HepG2 (cell line): Measurements from ENCODE around the gene GP1BA. TPM values are rescaled to one million over a fixed set of nuclear protein-coding genes. Genes with fewer than 3 reads are reported as not detected.

ENCODE experiments used
- ATAC-seq: fragments of 200-7000 bp; cut with Tn5 transposase; 3 replicates; pipeline ENCODE4 v1.9.1; 2020; ENCODE audit warnings: mild to moderate bottlenecking, moderate library complexity
- BruUV-seq: library from RNA; stranded (reverse); fragments of 400-500 nt; replicated peaks from 2 replicates; lab custom pipeline; 2021; lab: Mats Ljungman, UMichigan
- CTCF ChIA-PET: fragments of 300-600 bp; formaldehyde crosslinking; extraction: SDS; loops from one replicate; lab custom pipeline; 2021; ENCODE audit warnings: low total read pairs, inconsistent platforms, low intra/inter-chr PET ratio; lab: Yijun Ruan, JAX
- POLR2A ChIA-PET: fragments of 350-600 bp; sonication (Branson Sonifier 250); formaldehyde crosslinking; loops from one replicate; lab custom pipeline; 2020; ENCODE audit warnings: antibody characterized with exemption, inconsistent platforms; lab: Yijun Ruan, JAX
- DNase-seq: peaks from one replicate; pipeline ENCODE4 v3.0.0-alpha.2; 2015; ENCODE audit warnings: low spot score
- FAIRE-seq: peaks from 3 replicates; lab custom pipeline; 2011; peaks lifted over from hg19 to GRCh38; lab: Jason Lieb, UNC
- H2AFZ ChIP-seq: one replicate; pipeline ENCODE4 v1.6.1; 2011; ENCODE audit warnings: low read length, inconsistent platforms
- H3K27ac ChIP-seq: fragments of 300-600 bp; 3 replicates; pipeline ENCODE4 v1.8.0; 2011; ENCODE audit warnings: mixed run types, mild to moderate bottlenecking, mixed read lengths, low read length, inconsistent platforms; ENCODE audit not compliant: insufficient read depth; ENCODE audit errors: extremely low read length
- H3K27me3 ChIP-seq, 2 experiments: fragments of 200-600 bp in 1 of 2; 2 replicates in 1 of 2; 3 replicates in 1 of 2; pipeline versions ENCODE4 v1.6.0 to v1.8.0; 2011; ENCODE audit warnings: low read length in 2 of 2, mild to moderate bottlenecking in 2 of 2, moderate library complexity in 2 of 2, inconsistent platforms in 1 of 2; ENCODE audit not compliant: insufficient read depth in 2 of 2, control insufficient read depth in 1 of 2
- H3K36me3 ChIP-seq, 2 experiments: fragments of 200-600 bp in 1 of 2; replicated peaks in 1 of 2; 2 replicates in 1 of 2; 3 replicates in 1 of 2; pipeline versions ENCODE4 v1.5.1 to v1.8.0; 2011; ENCODE audit warnings: low read length in 2 of 2, inconsistent platforms in 1 of 2; ENCODE audit not compliant: insufficient read depth in 2 of 2, control insufficient read depth in 1 of 2
- H3K4me1 ChIP-seq: 2 replicates; pipeline ENCODE4 v1.5.1; 2012; ENCODE audit warnings: low read length, inconsistent platforms; ENCODE audit not compliant: insufficient read depth
- H3K4me2 ChIP-seq: 2 replicates; pipeline ENCODE4 v1.6.0; 2011; ENCODE audit warnings: low read depth, low read length, inconsistent platforms
- H3K4me3 ChIP-seq, 3 experiments: fragments of 200-600 bp in 1 of 3; sonication (generic), shearing (Covaris generic) in 1 of 3; replicated peaks in 1 of 3; 2 replicates each; pipeline ENCODE4 v1.5.1; 2011 to 2016; ENCODE audit warnings: low read length in 3 of 3, inconsistent platforms in 2 of 3, low read depth in 2 of 3, mild to moderate bottlenecking in 2 of 3, control low read depth in 1 of 3, mixed read lengths in 1 of 3; ENCODE audit not compliant: insufficient read depth in 1 of 3
- H3K79me2 ChIP-seq: one replicate; pipeline ENCODE4 v1.6.1; 2011; ENCODE audit warnings: low read length, inconsistent platforms; ENCODE audit not compliant: insufficient read depth
- H3K9ac ChIP-seq: 2 replicates; pipeline ENCODE4 v1.6.0; 2011; ENCODE audit warnings: mild to moderate bottlenecking, low read depth, low read length, inconsistent platforms; ENCODE audit not compliant: insufficient read depth
- H3K9me3 ChIP-seq: 2 replicates; pipeline ENCODE4 v1.5.1; 2012; ENCODE audit warnings: mild to moderate bottlenecking, low read length
- H4K20me1 ChIP-seq: 2 replicates; pipeline ENCODE4 v1.6.0; 2011; ENCODE audit warnings: inconsistent platforms, mild to moderate bottlenecking, low read length, moderate library complexity; ENCODE audit not compliant: insufficient read depth
- POLR2G ChIP-seq: fragments of 200-400 bp; formaldehyde crosslinking; IDR thresholded peaks from 2 replicates; pipeline ENCODE4 v1.6.1; 2018; ENCODE audit warnings: mild to moderate bottlenecking, low read depth, low read length, moderate library complexity
- RBFOX2 ChIP-seq: fragments of 200-400 bp; formaldehyde crosslinking; IDR thresholded peaks from 2 replicates; pipeline ENCODE4 v1.6.1; 2017; ENCODE audit warnings: low read depth, mild to moderate bottlenecking, low read length
- SNAI1 ChIP-seq: sonication (generic); formaldehyde crosslinking; IDR thresholded peaks from 2 replicates; pipeline ENCODE4 v1.5.0; 2020; ENCODE audit warnings: mild to moderate bottlenecking, missing genetic modification reagents, borderline replicate concordance
- ZNF776 ChIP-seq: sonication (generic); formaldehyde crosslinking; IDR thresholded peaks from 2 replicates; pipeline ENCODE4 v1.4.0; 2020; ENCODE audit warnings: mild to moderate bottlenecking, missing genetic modification reagents
- WGBS: methylation state at CpG from one replicate; pipeline ENCODE4 v1.1.6; 2017; ENCODE audit warnings: low lambda C conversion rate; 5-methylcytosine and 5-hydroxymethylcytosine counted together
- in situ Hi-C: cut with HindIII; loops from 2 replicates; pipeline ENCODE4 v1.10.0; 2017; ENCODE audit warnings: low pct_unique_long_range_greater_than_20kb; ENCODE audit not compliant: extremely low pct_ligation_motif_present
- intact Hi-C: fragments of 100-400 bp; cut with micrococcal nuclease; formaldehyde crosslinking; loops from one replicate; pipeline ENCODE4 v1.10.0; 2022; ENCODE audit not compliant: unreplicated experiment
- polyA plus RNA-seq, 8 experiments: library from polyadenylated mRNA; depleted of rRNA in 3 of 8; stranded (reverse) in 7 of 8; unstranded in 1 of 8; fragments of >200 nt; fragmentation: Illumina TruSeq in 4 of 8; extraction: Trizol in 4 of 8; gene quantifications; 2 replicates each; pipeline versions ENCODE4 v1.2.1 to v1.2.3, GENCODE V29; 2011 to 2016; ENCODE audit warnings: low read depth in 4 of 8, missing spikeins in 1 of 8, mixed read lengths in 1 of 8; ENCODE audit not compliant: insufficient read depth in 1 of 8
- total RNA-seq, 5 experiments: library from RNA; depleted of rRNA; stranded (reverse); fragments of >200 nt; fragmentation: Illumina TruSeq; extraction: Trizol; gene quantifications; 2 replicates each; pipeline ENCODE4 v1.2.3, GENCODE V29; 2016; ENCODE audit warnings: low read depth in 1 of 5
- TF ChIP-seq, protein P1 (sequence below): sonication (generic); formaldehyde crosslinking; conservative IDR thresholded peaks from 2 replicates; pipeline ENCODE4 v1.8.1; 2023; ENCODE audit warnings: missing genetic modification reagents
- TF ChIP-seq, protein P2 (sequence below), 2 experiments: fragments of 450-650 bp in 1 of 2; sonication (generic) in 1 of 2; formaldehyde crosslinking in 1 of 2; IDR thresholded peaks; 2 replicates each; pipeline versions ENCODE4 v1.6.1 to v1.8.0; 2016 to 2022; ENCODE audit warnings: antibody characterized with exemption in 1 of 2, mild to moderate bottlenecking in 1 of 2, missing genetic modification reagents in 1 of 2

The GP1BA gene
- total and polyA plus RNA-seq, 2 of the 13 experiments (the other 11 are each of a cell fraction or from before 2014, with no cell fraction given) = not detected

DNA sequence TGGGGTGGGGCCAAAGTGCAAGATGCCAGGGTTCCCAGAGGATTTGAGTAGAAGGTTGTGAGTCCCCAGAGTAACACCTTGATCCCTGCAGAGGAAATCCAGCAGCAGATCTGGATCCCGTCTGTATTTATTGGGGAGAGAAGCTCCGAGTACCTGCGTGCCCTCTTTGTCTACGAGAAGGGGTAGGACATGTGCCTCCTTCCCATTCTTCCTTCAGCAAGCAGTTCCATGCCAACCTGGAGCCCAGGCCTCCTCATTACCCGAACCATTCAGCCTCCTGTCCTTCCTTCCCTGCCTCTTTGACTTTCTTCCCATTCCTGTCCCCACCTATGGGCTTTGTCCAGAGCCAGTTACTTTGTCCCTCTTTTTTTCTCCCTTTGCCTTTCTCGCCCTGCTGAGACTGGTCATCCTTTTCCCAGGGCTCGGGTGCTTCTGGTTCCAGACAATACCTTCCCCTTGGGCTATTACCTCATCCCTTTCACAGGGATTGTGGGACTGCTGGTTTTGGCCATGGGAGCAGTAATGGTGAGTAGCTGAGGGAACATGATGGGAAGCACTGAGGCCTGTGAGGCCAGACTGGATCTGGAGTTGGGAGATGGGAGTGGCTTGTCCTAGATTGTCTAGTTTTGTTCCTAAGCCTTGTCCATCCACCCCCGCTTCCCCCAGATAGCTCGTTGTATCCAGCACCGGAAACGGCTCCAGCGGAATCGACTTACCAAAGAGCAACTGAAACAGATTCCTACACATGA, 10.9 kb downstream of the GP1BA start:
- 92% methylated on average over 13 of the region's 13 CpGs for WGBS
- in situ Hi-C loops = no loop called here
- no peak for DNase-seq
- peaks cover 48% of the 10 kb centered on the region for H3K4me1 ChIP-seq
- H3K79me2 ChIP-seq = peaks cover 72% of the 10 kb centered on the region
- no peak overlapping the region for H3K4me3 ChIP-seq
- no peak overlapping the region for H3K27ac ChIP-seq
- H2AFZ ChIP-seq = no peak overlapping the region
- BruUV-seq = no TSS peak
- no peaks in the 10 kb centered on the region for H3K9me3 ChIP-seq
- no peak for FAIRE-seq
- no peak overlapping the region for H3K9ac ChIP-seq
- POLR2A ChIA-PET = no interaction called here
- TF ChIP-seq ZNF776 (CRISPR knock-in tag) (no peak), POLR2G (peak; percentile 45; the same call in 1 of the 2 replicates), RBFOX2 (0 out of 2 replicates have a peak, but pooled peaks have one; percentile 50), SNAI1 (CRISPR knock-in tag) (no peak)
- TF ChIP-seq, protein P1, sequence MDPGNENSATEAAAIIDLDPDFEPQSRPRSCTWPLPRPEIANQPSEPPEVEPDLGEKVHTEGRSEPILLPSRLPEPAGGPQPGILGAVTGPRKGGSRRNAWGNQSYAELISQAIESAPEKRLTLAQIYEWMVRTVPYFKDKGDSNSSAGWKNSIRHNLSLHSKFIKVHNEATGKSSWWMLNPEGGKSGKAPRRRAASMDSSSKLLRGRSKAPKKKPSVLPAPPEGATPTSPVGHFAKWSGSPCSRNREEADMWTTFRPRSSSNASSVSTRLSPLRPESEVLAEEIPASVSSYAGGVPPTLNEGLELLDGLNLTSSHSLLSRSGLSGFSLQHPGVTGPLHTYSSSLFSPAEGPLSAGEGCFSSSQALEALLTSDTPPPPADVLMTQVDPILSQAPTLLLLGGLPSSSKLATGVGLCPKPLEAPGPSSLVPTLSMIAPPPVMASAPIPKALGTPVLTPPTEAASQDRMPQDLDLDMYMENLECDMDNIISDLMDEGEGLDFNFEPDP (CRISPR knock-in tag) = 0 out of 2 replicates have a peak, but pooled peaks have one; percentile 17
- TF ChIP-seq, protein P2, sequence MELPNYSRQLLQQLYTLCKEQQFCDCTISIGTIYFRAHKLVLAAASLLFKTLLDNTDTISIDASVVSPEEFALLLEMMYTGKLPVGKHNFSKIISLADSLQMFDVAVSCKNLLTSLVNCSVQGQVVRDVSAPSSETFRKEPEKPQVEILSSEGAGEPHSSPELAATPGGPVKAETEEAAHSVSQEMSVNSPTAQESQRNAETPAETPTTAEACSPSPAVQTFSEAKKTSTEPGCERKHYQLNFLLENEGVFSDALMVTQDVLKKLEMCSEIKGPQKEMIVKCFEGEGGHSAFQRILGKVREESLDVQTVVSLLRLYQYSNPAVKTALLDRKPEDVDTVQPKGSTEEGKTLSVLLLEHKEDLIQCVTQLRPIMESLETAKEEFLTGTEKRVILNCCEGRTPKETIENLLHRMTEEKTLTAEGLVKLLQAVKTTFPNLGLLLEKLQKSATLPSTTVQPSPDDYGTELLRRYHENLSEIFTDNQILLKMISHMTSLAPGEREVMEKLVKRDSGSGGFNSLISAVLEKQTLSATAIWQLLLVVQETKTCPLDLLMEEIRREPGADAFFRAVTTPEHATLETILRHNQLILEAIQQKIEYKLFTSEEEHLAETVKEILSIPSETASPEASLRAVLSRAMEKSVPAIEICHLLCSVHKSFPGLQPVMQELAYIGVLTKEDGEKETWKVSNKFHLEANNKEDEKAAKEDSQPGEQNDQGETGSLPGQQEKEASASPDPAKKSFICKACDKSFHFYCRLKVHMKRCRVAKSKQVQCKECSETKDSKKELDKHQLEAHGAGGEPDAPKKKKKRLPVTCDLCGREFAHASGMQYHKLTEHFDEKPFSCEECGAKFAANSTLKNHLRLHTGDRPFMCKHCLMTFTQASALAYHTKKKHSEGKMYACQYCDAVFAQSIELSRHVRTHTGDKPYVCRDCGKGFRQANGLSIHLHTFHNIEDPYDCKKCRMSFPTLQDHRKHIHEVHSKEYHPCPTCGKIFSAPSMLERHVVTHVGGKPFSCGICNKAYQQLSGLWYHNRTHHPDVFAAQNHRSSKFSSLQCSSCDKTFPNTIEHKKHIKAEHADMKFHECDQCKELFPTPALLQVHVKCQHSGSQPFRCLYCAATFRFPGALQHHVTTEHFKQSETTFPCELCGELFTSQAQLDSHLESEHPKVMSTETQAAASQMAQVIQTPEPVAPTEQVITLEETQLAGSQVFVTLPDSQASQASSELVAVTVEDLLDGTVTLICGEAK (IDR thresholded peaks at IDR 0.05) = no peak
- TF ChIP-seq, protein P2 (CRISPR knock-in tag; IDR thresholded peaks at IDR 0.05) = no peak
- ATAC-seq = no peak
- H3K27me3 ChIP-seq = no peaks in the 10 kb centered on the region; a peak in 1 of 5 replicates
- no peak overlapping the region for H3K4me2 ChIP-seq
- CTCF ChIA-PET = no interaction called here
- peaks cover 33% of the 10 kb centered on the region for H4K20me1 ChIP-seq
- peaks cover 18 to 37% of the 10 kb centered on the region in 2 experiments for H3K36me3 ChIP-seq
- intact Hi-C loops = no loop called here
